PC-3 (cell line): ENCODE measurements around the gene AGPAT1. TPM values are rescaled to one million over a fixed set of nuclear protein-coding genes. Genes with fewer than 3 reads are reported as not detected.

Experiments
- ATAC-seq: fragments of 200-7000 bp; cut with Tn5 transposase; 2 replicates; pipeline ENCODE4 v1.9.1; 2020; ENCODE audit warnings: mild to moderate bottlenecking, moderate library complexity
- BruUV-seq: library from RNA; stranded (reverse); fragments of 400-500 nt; replicated peaks from 2 replicates; lab custom pipeline; 2021; lab: Mats Ljungman, UMichigan
- CTCF ChIA-PET: fragments of 300-600 bp; sonication (Branson Sonifier 250); formaldehyde crosslinking; loops from one replicate; lab custom pipeline; 2022; ENCODE audit warnings: antibody characterized with exemption; lab: Charles Lee
- POLR2A ChIA-PET: fragments of 300-600 bp; sonication (Branson Sonifier 250); formaldehyde crosslinking; loops from one replicate; lab custom pipeline; 2022; ENCODE audit warnings: antibody characterized with exemption; ENCODE audit not compliant: unreplicated experiment; lab: Charles Lee
- DNase-seq: peaks from one replicate; pipeline ENCODE4 v3.0.0-alpha.2; 2015
- H2AFZ ChIP-seq: fragments of 300-600 bp; sonication (generic); 2 replicates; pipeline ENCODE4 v1.6.0; 2016; ENCODE audit warnings: antibody characterized with exemption, low read length
- H3F3A ChIP-seq: fragments of 300-600 bp; sonication (generic); one replicate; pipeline ENCODE4 v1.6.0; 2017; ENCODE audit warnings: antibody characterized with exemption, low read length, control low read depth, mild to moderate bottlenecking; ENCODE audit not compliant: unreplicated experiment
- H3K27ac ChIP-seq: fragments of 300-600 bp; sonication (generic); 2 replicates; pipeline ENCODE4 v1.5.1; 2016; ENCODE audit warnings: mild to moderate bottlenecking, low read length
- H3K27me3 ChIP-seq: fragments of 300-600 bp; sonication (generic); 2 replicates; pipeline ENCODE4 v1.6.1; 2016; ENCODE audit warnings: low read length, mixed read lengths
- H3K36me3 ChIP-seq: fragments of 300-600 bp; sonication (generic); 2 replicates; pipeline ENCODE4 v1.6.1; 2016; ENCODE audit warnings: low read depth, mixed run types, low read length, mixed read lengths
- H3K4me1 ChIP-seq: fragments of 300-600 bp; sonication (generic); 2 replicates; pipeline ENCODE4 v1.5.1; 2016; ENCODE audit warnings: low read length; ENCODE audit not compliant: insufficient read depth
- H3K4me2 ChIP-seq: fragments of 300-600 bp; sonication (generic); 2 replicates; pipeline ENCODE4 v1.6.0; 2016; ENCODE audit warnings: low read length
- H3K4me3 ChIP-seq: fragments of 300-600 bp; sonication (generic); 2 replicates; pipeline ENCODE4 v1.5.1; 2016; ENCODE audit warnings: mild to moderate bottlenecking, low read length, mixed read lengths
- H3K79me2 ChIP-seq: fragments of 300-600 bp; sonication (generic); 2 replicates; pipeline ENCODE4 v1.6.1; 2017; ENCODE audit warnings: low read length, mixed read lengths
- H3K9ac ChIP-seq: fragments of 300-600 bp; sonication (generic); 2 replicates; pipeline ENCODE4 v1.6.0; 2016; ENCODE audit warnings: mild to moderate bottlenecking, low read length
- H3K9me2 ChIP-seq: fragments of 300-600 bp; sonication (generic); replicated peaks from 2 replicates; pipeline ENCODE4 v1.6.1; 2016; ENCODE audit warnings: mixed run types, low read length, mixed read lengths
- H3K9me3 ChIP-seq: fragments of 300-600 bp; sonication (generic); 2 replicates; pipeline ENCODE4 v1.6.1; 2016; ENCODE audit warnings: low read length, mixed read lengths
- H4K20me1 ChIP-seq: fragments of 300-600 bp; sonication (generic); 2 replicates; pipeline ENCODE4 v1.6.1; 2016; ENCODE audit warnings: low read length, mixed read lengths
- EZH2 ChIP-seq: fragments of 300-600 bp; sonication (generic); IDR thresholded peaks from one replicate; pipeline ENCODE4 v1.6.1; 2017; ENCODE audit warnings: antibody characterized with exemption, mild to moderate bottlenecking, low read length; ENCODE audit not compliant: unreplicated experiment
- EZH2phosphoT487 ChIP-seq: fragments of 300-600 bp; sonication (generic); IDR thresholded peaks from 2 replicates; pipeline ENCODE4 v1.6.1; 2018; ENCODE audit warnings: mild to moderate bottlenecking, antibody characterized with exemption, low read length, borderline replicate concordance
- intact Hi-C: fragments of 100-400 bp; cut with micrococcal nuclease; formaldehyde crosslinking; loops from 2 replicates; pipeline ENCODE4 v1.9.0; 2023
- total RNA-seq: library from RNA; depleted of rRNA; stranded (reverse); fragments of >200 nt; gene quantifications from 2 replicates; pipeline ENCODE4 v1.2.3, GENCODE V29; 2014
- TF ChIP-seq, protein P1 (sequence below): fragments of 300-600 bp; sonication (generic); conservative IDR thresholded peaks from 2 replicates; pipeline ENCODE4 v1.5.1; 2017; ENCODE audit warnings: antibody characterized with exemption, low read depth, mild to moderate bottlenecking, low read length

Gene AGPAT1
- total RNA-seq, 1 experiment from 2014 or later = 59.6 TPM

GRCh38 chr6:32181148-32181702, 5.3 kb upstream of the AGPAT1 start:
- no peak overlapping the region for H2AFZ ChIP-seq
- CTCF ChIA-PET = no interaction called here
- DNase-seq = no peak
- peaks cover 22% of the 10 kb centered on the region for H3K4me1 ChIP-seq
- H3K4me2 ChIP-seq = no peak overlapping the region
- POLR2A ChIA-PET = no interaction called here
- H3K27ac ChIP-seq = no peak overlapping the region
- ATAC-seq = no peak
- TF ChIP-seq, protein P1, sequence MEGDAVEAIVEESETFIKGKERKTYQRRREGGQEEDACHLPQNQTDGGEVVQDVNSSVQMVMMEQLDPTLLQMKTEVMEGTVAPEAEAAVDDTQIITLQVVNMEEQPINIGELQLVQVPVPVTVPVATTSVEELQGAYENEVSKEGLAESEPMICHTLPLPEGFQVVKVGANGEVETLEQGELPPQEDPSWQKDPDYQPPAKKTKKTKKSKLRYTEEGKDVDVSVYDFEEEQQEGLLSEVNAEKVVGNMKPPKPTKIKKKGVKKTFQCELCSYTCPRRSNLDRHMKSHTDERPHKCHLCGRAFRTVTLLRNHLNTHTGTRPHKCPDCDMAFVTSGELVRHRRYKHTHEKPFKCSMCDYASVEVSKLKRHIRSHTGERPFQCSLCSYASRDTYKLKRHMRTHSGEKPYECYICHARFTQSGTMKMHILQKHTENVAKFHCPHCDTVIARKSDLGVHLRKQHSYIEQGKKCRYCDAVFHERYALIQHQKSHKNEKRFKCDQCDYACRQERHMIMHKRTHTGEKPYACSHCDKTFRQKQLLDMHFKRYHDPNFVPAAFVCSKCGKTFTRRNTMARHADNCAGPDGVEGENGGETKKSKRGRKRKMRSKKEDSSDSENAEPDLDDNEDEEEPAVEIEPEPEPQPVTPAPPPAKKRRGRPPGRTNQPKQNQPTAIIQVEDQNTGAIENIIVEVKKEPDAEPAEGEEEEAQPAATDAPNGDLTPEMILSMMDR = no peak
- TF ChIP-seq EZH2phosphoT487 = no peak
- no TSS peak for BruUV-seq
- no peak overlapping the region for H3K9ac ChIP-seq
- H3K9me3 ChIP-seq = no peaks in the 10 kb centered on the region
- intact Hi-C loops = no loop called here
- peaks cover 5% of the 10 kb centered on the region for H3K36me3 ChIP-seq
- H3K9me2 ChIP-seq = no peaks in the 10 kb centered on the region
- H3F3A ChIP-seq = no peaks in the 10 kb centered on the region
- no peak overlapping the region for H3K4me3 ChIP-seq
- peaks cover 12% of the 10 kb centered on the region for H3K79me2 ChIP-seq
- H4K20me1 ChIP-seq = no peaks in the 10 kb centered on the region
- H3K27me3 ChIP-seq = no peaks in the 10 kb centered on the region

- Histone ChIP-seq H3K9ac (no peak overlapping the region), H3K9me2 (no peaks in the 10 kb centered on the region), H3K36me3 (peaks cover 5% of the 10 kb centered on the region), H3F3A (no peaks in the 10 kb centered on the region), H2AFZ (no peak overlapping the region), H3K27me3 (no peaks in the 10 kb centered on the region), H3K79me2 (peaks cover 21% of the 10 kb centered on the region), H4K20me1 (no peaks in the 10 kb centered on the region), H3K4me3 (peak overlapping the region; percentile 94; the same call in 1 of the 2 replicates), H3K4me1 (peaks cover 29% of the 10 kb centered on the region), H3K9me3 (no peaks in the 10 kb centered on the region), H3K27ac (no peak overlapping the region), H3K4me2 (peak overlapping the region; percentile 100)
- TSS peak; percentile 25 for BruUV-seq
- TF ChIP-seq EZH2 = no peak
- TF ChIP-seq, protein P1 = no peak
- TF ChIP-seq EZH2phosphoT487 = no peak
- no peak for DNase-seq
- POLR2A ChIA-PET = no interaction called here
- CTCF ChIA-PET = no interaction called here
- ATAC-seq = no peak
- intact Hi-C loops = loop anchor here (5.0 kb wide), 1 partner anchor 223 kb away; the partner anchor contains the start of genes NELFE and SKIC2
Observed at GRCh38 chr6:32179766-32180405, 4.0 kb upstream of the AGPAT1 start.
